SU-DHL-6 (cell line): ENCODE data around the gene TMEM235.

Experiments used
- H2AFZ ChIP-seq: fragments of 200-600 bp; sonication (generic); 2 replicates; pipeline ENCODE4 v1.6.1; 2014; ENCODE audit warnings: low read depth, mild to moderate bottlenecking, moderate library complexity, mixed read lengths, antibody characterized with exemption, low read length; ENCODE audit not compliant: severe bottlenecking
- H3F3A ChIP-seq: fragments of 200-600 bp; shearing (Covaris generic); 2 replicates; pipeline ENCODE4 v1.6.0; 2016; ENCODE audit warnings: antibody characterized with exemption, mild to moderate bottlenecking; ENCODE audit not compliant: insufficient read depth
- H3K27ac ChIP-seq: fragments of 200-600 bp; sonication (generic); 2 replicates; pipeline ENCODE4 v1.5.1; 2016; ENCODE audit warnings: low read depth, mild to moderate bottlenecking, low read length, moderate library complexity, mixed read lengths
- H3K27me3 ChIP-seq: fragments of 200-600 bp; sonication (generic), shearing (Covaris generic); 2 replicates; pipeline ENCODE4 v1.6.0; 2014; ENCODE audit warnings: mild to moderate bottlenecking, low read length
- H3K36me3 ChIP-seq: fragments of 200-600 bp; sonication (generic); 2 replicates; pipeline ENCODE4 v1.6.1; 2014; ENCODE audit warnings: mild to moderate bottlenecking, low read length, mixed read lengths
- H3K4me2 ChIP-seq: fragments of 300-600, 200-600 bp; shearing (Covaris generic), sonication (generic); 2 replicates; pipeline ENCODE4 v1.6.0; 2014; ENCODE audit warnings: low read length, low read depth, mild to moderate bottlenecking; ENCODE audit not compliant: poor library complexity, severe bottlenecking
- H3K4me3 ChIP-seq: fragments of 200-600 bp; sonication (generic); 2 replicates; pipeline ENCODE4 v1.5.1; 2014; ENCODE audit warnings: antibody characterized with exemption, low read length, mild to moderate bottlenecking, mixed read lengths; ENCODE audit not compliant: insufficient read depth, poor library complexity, severe bottlenecking
- H3K79me2 ChIP-seq: fragments of 200-600 bp; sonication (generic); 2 replicates; pipeline ENCODE4 v1.6.1; 2014; ENCODE audit warnings: mild to moderate bottlenecking, low read length, moderate library complexity; ENCODE audit not compliant: insufficient read depth
- H3K9ac ChIP-seq: fragments of 200-600 bp; sonication (generic); 2 replicates; pipeline ENCODE4 v1.7.0; 2014; ENCODE audit warnings: mild to moderate bottlenecking, low read length
- H3K9me2 ChIP-seq: fragments of 200-600 bp; sonication (generic); replicated peaks from 2 replicates; pipeline ENCODE4 v1.6.1; 2014; ENCODE audit warnings: low read length; ENCODE audit not compliant: insufficient read depth
- H3K9me3 ChIP-seq: fragments of 200-600 bp; sonication (generic); 2 replicates; pipeline ENCODE4 v1.6.1; 2014; ENCODE audit warnings: low read length, mixed read lengths; ENCODE audit not compliant: insufficient read depth
- H4K20me1 ChIP-seq: fragments of 200-600 bp; sonication (generic); 2 replicates; pipeline ENCODE4 v1.6.1; 2014; ENCODE audit warnings: low read depth, mild to moderate bottlenecking, antibody characterized with exemption, low read length, moderate library complexity, mixed read lengths
- EZH2phosphoT487 ChIP-seq: fragments of 200-600 bp; sonication (generic), shearing (Covaris generic); conservative IDR thresholded peaks from 2 replicates; pipeline ENCODE4 v1.6.1; 2018; ENCODE audit warnings: mild to moderate bottlenecking, antibody characterized with exemption, low read length, moderate library complexity, mixed read lengths
- TF ChIP-seq, protein P1 (sequence below): fragments of 200-600 bp; sonication (generic); IDR thresholded peaks from one replicate; pipeline ENCODE4 v1.5.1; 2017; ENCODE audit warnings: antibody characterized with exemption, mild to moderate bottlenecking, low read length, moderate library complexity; ENCODE audit not compliant: insufficient read depth, poor library complexity, severe bottlenecking

Gene TMEM235

GRCh38 chr17:78240839-78241238 lies 9.4 kb downstream of the TMEM235 start:
- Histone ChIP-seq H3K9ac (no peak overlapping the region), H4K20me1 (no peaks in the 10 kb centered on the region), H3K27ac (peak overlapping the region; percentile 96), H3F3A (peaks cover 31% of the 10 kb centered on the region), H3K4me2 (no peak overlapping the region), H3K36me3 (no peaks in the 10 kb centered on the region), H3K79me2 (no peaks in the 10 kb centered on the region), H3K27me3 (no peaks in the 10 kb centered on the region), H2AFZ (no peak overlapping the region), H3K9me3 (no peaks in the 10 kb centered on the region), H3K9me2 (no peaks in the 10 kb centered on the region), H3K4me3 (no peak overlapping the region)
- TF ChIP-seq EZH2phosphoT487: no peak
- TF ChIP-seq, protein P1, sequence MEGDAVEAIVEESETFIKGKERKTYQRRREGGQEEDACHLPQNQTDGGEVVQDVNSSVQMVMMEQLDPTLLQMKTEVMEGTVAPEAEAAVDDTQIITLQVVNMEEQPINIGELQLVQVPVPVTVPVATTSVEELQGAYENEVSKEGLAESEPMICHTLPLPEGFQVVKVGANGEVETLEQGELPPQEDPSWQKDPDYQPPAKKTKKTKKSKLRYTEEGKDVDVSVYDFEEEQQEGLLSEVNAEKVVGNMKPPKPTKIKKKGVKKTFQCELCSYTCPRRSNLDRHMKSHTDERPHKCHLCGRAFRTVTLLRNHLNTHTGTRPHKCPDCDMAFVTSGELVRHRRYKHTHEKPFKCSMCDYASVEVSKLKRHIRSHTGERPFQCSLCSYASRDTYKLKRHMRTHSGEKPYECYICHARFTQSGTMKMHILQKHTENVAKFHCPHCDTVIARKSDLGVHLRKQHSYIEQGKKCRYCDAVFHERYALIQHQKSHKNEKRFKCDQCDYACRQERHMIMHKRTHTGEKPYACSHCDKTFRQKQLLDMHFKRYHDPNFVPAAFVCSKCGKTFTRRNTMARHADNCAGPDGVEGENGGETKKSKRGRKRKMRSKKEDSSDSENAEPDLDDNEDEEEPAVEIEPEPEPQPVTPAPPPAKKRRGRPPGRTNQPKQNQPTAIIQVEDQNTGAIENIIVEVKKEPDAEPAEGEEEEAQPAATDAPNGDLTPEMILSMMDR: no peak

DNA sequence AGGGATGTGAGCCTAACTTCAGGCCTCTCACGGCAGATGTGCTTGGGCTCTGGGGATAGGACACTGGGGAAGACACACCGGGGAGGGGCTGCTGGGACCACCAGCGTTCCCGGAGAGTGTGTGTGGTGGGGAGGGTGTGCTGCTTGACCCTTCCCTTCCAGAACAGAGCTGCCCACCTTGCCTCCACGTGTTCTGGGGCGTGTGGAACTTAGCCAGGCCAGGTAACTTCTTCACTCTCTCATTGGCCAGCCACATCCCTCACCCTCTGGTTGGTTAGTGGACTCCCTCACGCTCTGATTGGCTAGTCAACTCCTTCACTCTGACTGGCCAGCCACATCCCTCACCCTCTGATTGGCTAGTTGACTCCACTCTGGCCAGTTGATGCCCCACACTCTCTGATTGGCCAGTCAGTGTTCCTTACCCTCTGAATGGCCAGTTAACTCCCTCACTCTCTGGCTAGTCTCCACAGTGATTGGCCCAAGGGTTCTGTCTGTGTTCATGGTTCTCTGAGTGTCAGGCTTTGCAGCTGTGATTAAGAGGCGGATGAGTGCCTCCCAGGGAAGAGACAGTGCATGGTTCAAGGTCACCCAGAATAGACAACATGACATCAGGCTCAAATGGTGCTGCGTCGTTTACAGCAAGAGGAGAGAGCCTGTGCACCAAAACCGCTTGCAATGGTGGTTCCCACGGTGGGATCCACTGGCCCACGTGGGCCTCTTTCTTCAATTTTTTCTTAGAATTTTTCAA lies 10.0 kb downstream of the TMEM235 start:
- H3K4me2 ChIP-seq: peak overlapping the region; percentile 48
- peak overlapping the region; percentile 96 for H3K27ac ChIP-seq
- no peaks in the 10 kb centered on the region for H4K20me1 ChIP-seq
- no peaks in the 10 kb centered on the region for H3K9me2 ChIP-seq
- no peaks in the 10 kb centered on the region for H3K79me2 ChIP-seq
- H3K27me3 ChIP-seq: no peaks in the 10 kb centered on the region
- no peak overlapping the region for H2AFZ ChIP-seq
- no peaks in the 10 kb centered on the region for H3K36me3 ChIP-seq
- TF ChIP-seq EZH2phosphoT487: no peak
- TF ChIP-seq, protein P1: no peak
- H3F3A ChIP-seq: peaks cover 31% of the 10 kb centered on the region
- H3K9ac ChIP-seq: no peak overlapping the region; the same call in 1 of the 2 replicates
- H3K4me3 ChIP-seq: peak overlapping the region; percentile 2
- no peaks in the 10 kb centered on the region for H3K9me3 ChIP-seq

GRCh38 chr17:78242024-78242742 lies 10.8 kb downstream of the TMEM235 start:
- H3K27ac ChIP-seq: peak overlapping the region; percentile 96
- no peaks in the 10 kb centered on the region for H3K9me3 ChIP-seq
- H3K36me3 ChIP-seq: no peaks in the 10 kb centered on the region
- no peaks in the 10 kb centered on the region for H3K79me2 ChIP-seq
- peak overlapping the region; percentile 5 for H3K4me3 ChIP-seq
- peak overlapping the region; percentile 49 for H3K9ac ChIP-seq
- H3F3A ChIP-seq: peaks cover 31% of the 10 kb centered on the region
- H3K27me3 ChIP-seq: no peaks in the 10 kb centered on the region
- no peaks in the 10 kb centered on the region for H4K20me1 ChIP-seq
- H2AFZ ChIP-seq: no peak overlapping the region
- peak overlapping the region; percentile 48 for H3K4me2 ChIP-seq
- no peak for TF ChIP-seq EZH2phosphoT487
- TF ChIP-seq, protein P1: no peak
- H3K9me2 ChIP-seq: no peaks in the 10 kb centered on the region
